Measurements from ENCODE around the gene GOLGA2.

The GOLGA2 gene

GRCh38 chr9:128253991-128254346, 21.8 kb downstream of the GOLGA2 start:
- H3K9me3 ChIP-seq (ENCODE audit: insufficient read depth, low read depth, low read length) = no peaks in the 10 kb centered on the region
- TF ChIP-seq EZH2phosphoT487 (IDR thresholded peaks at IDR 0.05; ENCODE audit: borderline replicate concordance) (no peak), CTCF (conservative IDR thresholded peaks at IDR 0.05; ENCODE audit: low read length) (no peak)
- no peaks in the 10 kb centered on the region for H3K9me2 ChIP-seq (replicated peaks; ENCODE audit: low read depth, low read length)
- H3K36me3 ChIP-seq (ENCODE audit: insufficient read depth, low read length) = peaks cover 8% of the 10 kb centered on the region; the same call in 1 of the 2 replicates
- no peaks in the 10 kb centered on the region for H4K20me1 ChIP-seq (ENCODE audit: insufficient read depth, low read length, poor library complexity, severe bottlenecking)
- no peaks in the 10 kb centered on the region for H3K79me2 ChIP-seq (ENCODE audit: insufficient read depth, low read length)
- no peak overlapping the region for H3K4me2 ChIP-seq (ENCODE audit: low read depth, low read length, poor library complexity, severe bottlenecking)
- H3F3A ChIP-seq (ENCODE audit: low read depth) = no peaks in the 10 kb centered on the region
- H3K9ac ChIP-seq (ENCODE audit: low read depth, low read length, poor library complexity, severe bottlenecking) = no peak overlapping the region
- no peaks in the 10 kb centered on the region for H3K4me1 ChIP-seq (ENCODE audit: insufficient read depth, low read length, poor library complexity, severe bottlenecking)
- H3K4me3 ChIP-seq (ENCODE audit: low read length, poor library complexity, severe bottlenecking) = no peak overlapping the region
- H2AFZ ChIP-seq (ENCODE audit: low read length) = no peak overlapping the region
- no peaks in the 10 kb centered on the region for H3K27me3 ChIP-seq (ENCODE audit: insufficient read depth, low read length, poor library complexity, severe bottlenecking)

- Histone ChIP-seq H3K4me2 (ENCODE audit: low read depth, low read length, poor library complexity, severe bottlenecking) (no peak overlapping the region), H4K20me1 (ENCODE audit: insufficient read depth, low read length, poor library complexity, severe bottlenecking) (no peaks in the 10 kb centered on the region), H3K9me3 (ENCODE audit: insufficient read depth, low read depth, low read length) (no peaks in the 10 kb centered on the region), H3K4me3 (ENCODE audit: low read length, poor library complexity, severe bottlenecking) (no peak overlapping the region), H3F3A (ENCODE audit: low read depth) (no peaks in the 10 kb centered on the region), H2AFZ (ENCODE audit: low read length) (no peak overlapping the region), H3K9me2 (replicated peaks; ENCODE audit: low read depth, low read length) (no peaks in the 10 kb centered on the region), H3K9ac (ENCODE audit: low read depth, low read length, poor library complexity, severe bottlenecking) (no peak overlapping the region), H3K27me3 (ENCODE audit: insufficient read depth, low read length, poor library complexity, severe bottlenecking) (no peaks in the 10 kb centered on the region), H3K36me3 (ENCODE audit: insufficient read depth, low read length) (peaks cover 6% of the 10 kb centered on the region; the same call in 1 of the 2 replicates), H3K79me2 (ENCODE audit: insufficient read depth, low read length) (no peaks in the 10 kb centered on the region), H3K4me1 (ENCODE audit: insufficient read depth, low read length, poor library complexity, severe bottlenecking) (no peaks in the 10 kb centered on the region)
- TF ChIP-seq CTCF (conservative IDR thresholded peaks at IDR 0.05; ENCODE audit: low read length) (no peak), EZH2phosphoT487 (IDR thresholded peaks at IDR 0.05; ENCODE audit: borderline replicate concordance) (no peak)
These were observed 22.4 kb downstream of the GOLGA2 start for GRCh38 chr9:128253140-128253990.

- H3K79me2 ChIP-seq (ENCODE audit: insufficient read depth, low read length) = no peaks in the 10 kb centered on the region
- H3K9me2 ChIP-seq (replicated peaks; ENCODE audit: low read depth, low read length) = no peaks in the 10 kb centered on the region
- H3K9me3 ChIP-seq (ENCODE audit: insufficient read depth, low read depth, low read length) = no peaks in the 10 kb centered on the region
- peaks cover 2% of the 10 kb centered on the region; the same call in 1 of the 2 replicates for H3K36me3 ChIP-seq (ENCODE audit: insufficient read depth, low read length)
- H3F3A ChIP-seq (ENCODE audit: low read depth) = no peaks in the 10 kb centered on the region
- no peak overlapping the region for H3K4me2 ChIP-seq (ENCODE audit: low read depth, low read length, poor library complexity, severe bottlenecking)
- H3K9ac ChIP-seq (ENCODE audit: low read depth, low read length, poor library complexity, severe bottlenecking) = no peak overlapping the region
- TF ChIP-seq CTCF (conservative IDR thresholded peaks at IDR 0.05; ENCODE audit: low read length) (no peak), EZH2phosphoT487 (IDR thresholded peaks at IDR 0.05; ENCODE audit: borderline replicate concordance) (no peak)
- H2AFZ ChIP-seq (ENCODE audit: low read length) = no peak overlapping the region
- H3K4me3 ChIP-seq (ENCODE audit: low read length, poor library complexity, severe bottlenecking) = no peak overlapping the region
- no peaks in the 10 kb centered on the region for H3K4me1 ChIP-seq (ENCODE audit: insufficient read depth, low read length, poor library complexity, severe bottlenecking)
- no peaks in the 10 kb centered on the region for H4K20me1 ChIP-seq (ENCODE audit: insufficient read depth, low read length, poor library complexity, severe bottlenecking)
- H3K27me3 ChIP-seq (ENCODE audit: insufficient read depth, low read length, poor library complexity, severe bottlenecking) = no peaks in the 10 kb centered on the region
These were observed 23.3 kb downstream of the GOLGA2 start for GRCh38 chr9:128252317-128253139.
